HUES64 (cell line): ENCODE data around the gene FXYD4.

Experiments
- H3K27ac ChIP-seq: 2 replicates; pipeline ENCODE4 v1.7.0; 2013; ENCODE audit warnings: low read depth, low read length, inconsistent platforms
- H3K27me3 ChIP-seq: 2 replicates; pipeline ENCODE4 v1.6.1; 2013; ENCODE audit warnings: mild to moderate bottlenecking, low read length; ENCODE audit not compliant: insufficient read depth
- H3K36me3 ChIP-seq: 2 replicates; pipeline ENCODE4 v1.6.1; 2013; ENCODE audit warnings: mild to moderate bottlenecking, low read length; ENCODE audit not compliant: insufficient read depth
- H3K4me1 ChIP-seq: 2 replicates; pipeline ENCODE4 v1.6.1; 2013; ENCODE audit warnings: mild to moderate bottlenecking, low read length, moderate library complexity; ENCODE audit not compliant: insufficient read depth
- H3K4me3 ChIP-seq: 2 replicates; pipeline ENCODE4 v1.5.1; 2013; ENCODE audit warnings: mild to moderate bottlenecking, low read length, moderate library complexity
- H3K9ac ChIP-seq: 2 replicates; pipeline ENCODE4 v1.6.1; 2013; ENCODE audit warnings: mild to moderate bottlenecking, low read depth, low read length
- H3K9me3 ChIP-seq: 2 replicates; pipeline ENCODE4 v1.6.1; 2013; ENCODE audit warnings: low read depth, low read length; ENCODE audit not compliant: insufficient read depth
- WGBS: fragments of 150-250, 120-280 bp; methylation state at CpG from one replicate; pipeline ENCODE4 v1.1.7; 2013; ENCODE audit warnings: missing lambda C conversion rate; 5-methylcytosine and 5-hydroxymethylcytosine counted together

FXYD4 gene

DNA sequence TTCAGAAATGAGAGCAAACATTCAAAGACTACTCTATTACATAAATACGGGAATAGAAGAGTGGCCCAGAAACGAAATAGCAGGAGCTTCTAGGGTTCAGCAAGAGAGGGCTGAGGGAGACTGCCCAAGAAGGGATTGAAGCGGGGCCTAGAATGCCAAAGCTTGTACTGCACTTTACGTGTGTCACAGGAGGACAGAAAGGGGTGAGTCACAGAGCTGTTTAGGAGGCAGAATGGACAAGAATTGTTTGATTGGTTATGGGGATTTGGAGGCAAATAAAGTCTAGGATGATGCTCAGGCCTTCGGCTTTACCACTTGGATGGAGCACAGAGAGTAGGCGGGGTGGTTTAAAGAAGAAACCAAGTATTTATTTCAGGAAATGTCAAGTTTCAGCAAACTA, 11.3 kb upstream of the FXYD4 start:
- 93% methylated on average over 6 of the region's 6 CpGs for WGBS
- Histone ChIP-seq H3K36me3 (no peaks in the 10 kb centered on the region), H3K4me1 (peaks cover 1% of the 10 kb centered on the region; the same call in 1 of the 2 replicates), H3K9me3 (no peaks in the 10 kb centered on the region), H3K27ac (no peak overlapping the region), H3K4me3 (no peak overlapping the region), H3K27me3 (no peaks in the 10 kb centered on the region), H3K9ac (no peak overlapping the region)

DNA sequence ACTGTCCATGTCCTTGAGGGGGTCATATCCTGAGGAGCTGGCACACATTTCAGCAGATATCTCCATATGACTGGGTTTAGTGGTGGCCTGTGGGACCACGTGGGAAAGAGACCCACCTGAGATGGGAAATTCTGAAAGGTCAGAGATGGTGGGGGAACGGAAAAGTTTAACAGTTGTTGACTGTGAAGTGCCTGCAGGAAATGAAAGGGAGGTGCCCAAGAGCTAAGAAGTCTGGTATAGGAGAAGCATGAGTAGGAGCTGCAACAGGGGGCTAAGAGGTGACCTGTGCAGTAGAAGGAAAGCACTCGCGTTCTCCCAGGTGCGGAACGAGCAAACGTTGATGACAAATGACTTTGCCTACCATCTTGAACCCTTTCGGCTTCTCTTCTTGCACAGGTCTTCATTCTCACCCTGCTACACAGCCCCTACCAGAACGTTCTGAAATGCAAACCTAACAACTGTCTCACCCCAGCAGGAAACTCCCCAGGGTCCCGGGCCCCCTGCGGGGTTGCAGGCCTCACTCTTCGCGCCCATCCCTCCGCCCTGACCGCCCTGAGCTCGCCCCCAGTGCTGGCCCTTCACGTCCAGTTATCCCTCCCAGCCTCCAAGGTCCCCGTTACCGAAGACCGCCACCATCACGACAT, 9.8 kb upstream of the FXYD4 start:
- no peak overlapping the region for H3K27ac ChIP-seq

DNA sequence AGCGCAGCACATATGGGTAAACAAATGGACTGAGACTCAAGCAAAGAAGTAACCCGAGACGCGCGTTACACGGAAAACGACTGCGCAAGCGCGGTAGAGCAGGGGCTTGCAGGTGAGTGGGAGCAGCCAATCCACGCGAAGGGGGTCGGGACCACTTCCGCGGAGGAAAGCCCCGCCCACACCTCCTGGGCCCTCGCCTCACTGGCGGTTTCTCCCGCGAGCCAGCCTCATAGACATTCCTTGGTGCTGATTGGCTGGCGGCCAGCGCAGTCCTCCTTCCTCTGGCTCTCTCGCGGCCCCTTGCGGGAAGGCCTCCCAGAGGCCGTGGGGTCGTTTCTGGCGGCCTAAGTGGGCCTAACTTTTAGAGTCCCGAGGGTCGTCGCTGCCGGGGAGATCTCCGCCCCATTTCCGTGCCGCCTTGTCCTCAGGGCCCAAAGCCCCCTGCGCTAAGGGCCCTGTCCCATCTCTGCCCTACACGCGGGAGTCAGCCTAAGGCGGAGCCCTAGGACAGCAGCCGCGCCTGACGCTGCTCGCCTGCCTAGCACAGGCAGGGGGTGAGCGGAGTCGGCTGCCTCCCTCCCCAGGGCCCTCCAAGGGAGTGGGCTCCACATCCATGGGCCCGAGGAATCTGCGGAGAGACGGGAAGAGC, 9.1 kb upstream of the FXYD4 start:
- Histone ChIP-seq H3K9ac (peak overlapping the region; percentile 72), H3K4me1 (no peaks in the 10 kb centered on the region), H3K27me3 (no peaks in the 10 kb centered on the region), H3K36me3 (no peaks in the 10 kb centered on the region), H3K4me3 (peak overlapping the region; percentile 64), H3K27ac (no peak overlapping the region), H3K9me3 (no peaks in the 10 kb centered on the region)
- WGBS = 48% methylated on average over 48 of the region's 48 CpGs

More for the DNA sequence above, 9.8 kb upstream of the FXYD4 start:
- no peaks in the 10 kb centered on the region for H3K36me3 ChIP-seq
- peak overlapping the region; percentile 43; the same call in 1 of the 2 replicates for H3K9ac ChIP-seq
- H3K9me3 ChIP-seq = no peaks in the 10 kb centered on the region
- H3K4me3 ChIP-seq = peak overlapping the region; percentile 64
- no peaks in the 10 kb centered on the region for H3K4me1 ChIP-seq
- H3K27me3 ChIP-seq = no peaks in the 10 kb centered on the region
- 60% methylated on average over 21 of the region's 21 CpGs for WGBS

DNA sequence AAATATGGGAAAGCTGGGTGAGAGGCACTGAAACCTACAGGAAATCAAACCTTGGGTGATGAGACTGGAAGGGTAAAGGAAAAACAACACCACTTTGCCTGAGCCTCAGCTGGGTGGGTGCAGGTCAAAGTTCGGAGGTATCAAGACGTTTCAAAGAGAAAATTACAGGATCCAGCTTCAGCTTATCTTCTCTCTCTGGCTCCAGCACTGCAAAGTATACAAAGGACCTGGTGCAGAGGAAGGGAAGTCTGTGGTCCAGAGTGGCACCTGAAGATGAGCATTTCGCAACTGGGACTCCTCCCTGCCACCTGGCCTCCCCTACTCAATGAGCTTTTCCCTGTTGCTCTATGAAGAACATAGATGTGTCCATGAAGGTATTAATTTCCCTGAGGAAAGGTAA, 6.4 kb upstream of the FXYD4 start:
- WGBS = 44% methylated on average over 2 of the region's 3 CpGs
- Histone ChIP-seq H3K27ac (no peak overlapping the region), H3K4me3 (no peak overlapping the region), H3K4me1 (no peaks in the 10 kb centered on the region), H3K9ac (no peak overlapping the region), H3K9me3 (no peaks in the 10 kb centered on the region), H3K27me3 (no peaks in the 10 kb centered on the region), H3K36me3 (no peaks in the 10 kb centered on the region)

DNA sequence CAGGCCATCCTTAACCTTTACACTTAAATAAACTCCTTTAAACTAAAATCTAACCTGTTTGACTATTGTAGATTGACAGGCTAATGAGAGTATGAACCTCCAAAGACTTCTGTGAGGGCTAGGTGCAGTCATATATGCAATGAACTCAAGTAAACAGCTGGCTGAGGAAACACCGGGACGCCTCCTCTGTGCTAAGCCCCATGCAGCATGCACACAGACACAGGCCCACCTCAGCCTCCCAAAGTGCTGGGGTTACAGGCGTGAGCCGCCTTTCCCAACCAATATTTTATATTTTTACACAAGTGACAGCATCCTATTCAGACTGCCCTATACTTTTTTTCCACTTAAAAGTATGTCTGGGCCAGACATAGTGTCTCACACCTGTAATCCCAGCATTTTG, 1.5 kb upstream of the FXYD4 start:
- no peak overlapping the region for H3K9ac ChIP-seq
- H3K27ac ChIP-seq = no peak overlapping the region
- no peak overlapping the region for H3K4me3 ChIP-seq
- 95% methylated on average over 4 of the region's 4 CpGs for WGBS
- H3K9me3 ChIP-seq = no peaks in the 10 kb centered on the region
- no peaks in the 10 kb centered on the region for H3K27me3 ChIP-seq
- H3K36me3 ChIP-seq = no peaks in the 10 kb centered on the region
- peaks cover 13% of the 10 kb centered on the region; the same call in 1 of the 2 replicates for H3K4me1 ChIP-seq

DNA sequence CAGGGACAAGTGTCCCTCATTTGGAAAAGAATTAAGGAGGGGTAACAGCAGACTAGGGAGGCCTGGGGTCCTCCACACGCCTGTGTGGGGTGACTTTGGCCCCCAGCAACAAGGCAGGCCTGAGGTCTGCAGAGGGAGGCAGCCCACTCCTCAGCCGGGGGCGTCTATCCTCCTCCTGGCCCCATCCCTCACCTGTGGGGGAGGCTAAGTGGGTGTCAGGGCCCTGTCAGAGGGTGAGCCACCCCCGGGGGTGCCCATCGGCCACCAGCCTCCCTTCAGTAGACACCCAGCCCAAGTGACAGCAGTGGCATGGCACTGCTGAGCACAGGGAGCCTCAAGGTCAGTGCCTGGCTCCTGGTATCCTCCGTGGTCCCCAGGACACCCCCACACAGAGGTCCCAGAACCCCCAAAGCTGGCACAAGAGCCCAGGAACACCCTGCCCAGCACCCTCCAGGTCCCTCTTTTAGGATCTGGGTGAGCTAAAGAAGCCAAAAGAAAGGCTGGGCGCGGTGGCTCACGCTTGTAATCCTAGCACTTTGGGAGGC, 693 bp upstream of the FXYD4 start:
- Histone ChIP-seq H3K9ac (no peak overlapping the region), H3K4me1 (peaks cover 13% of the 10 kb centered on the region; the same call in 1 of the 2 replicates), H3K4me3 (no peak overlapping the region), H3K27ac (no peak overlapping the region), H3K9me3 (no peaks in the 10 kb centered on the region), H3K27me3 (no peaks in the 10 kb centered on the region), H3K36me3 (no peaks in the 10 kb centered on the region)
- WGBS = 92% methylated on average over 9 of the region's 9 CpGs

DNA sequence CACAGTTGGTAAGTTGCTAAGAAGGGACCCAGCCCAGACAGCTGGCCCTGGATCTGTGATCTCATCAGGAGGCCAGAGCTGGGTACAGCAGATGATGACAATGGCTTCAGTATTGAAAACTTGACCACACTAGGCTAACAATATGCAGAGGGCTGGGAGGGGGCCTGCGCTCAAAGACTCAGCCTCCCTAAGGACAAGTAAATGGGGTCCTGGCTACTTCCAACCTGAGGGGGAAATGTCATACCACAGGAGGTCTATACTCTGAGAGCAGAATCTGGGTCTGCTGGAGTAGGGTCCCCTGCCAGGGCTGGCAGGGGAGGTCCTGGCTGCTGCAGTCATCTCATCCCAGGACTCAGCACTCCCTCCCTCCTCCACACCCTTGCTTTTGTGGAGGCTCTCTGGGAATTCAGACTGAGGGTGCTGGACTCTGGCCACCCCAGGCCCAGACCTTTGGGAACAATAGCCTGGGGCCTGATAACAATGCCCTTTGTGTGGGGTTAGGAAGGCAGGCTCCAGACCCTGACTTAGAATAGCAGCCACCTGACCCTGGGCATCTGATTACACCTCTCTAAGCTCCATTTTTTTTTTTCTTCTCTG, 1.4 kb downstream of the FXYD4 start:
- Histone ChIP-seq H3K4me1 (peaks cover 21% of the 10 kb centered on the region), H3K36me3 (no peaks in the 10 kb centered on the region), H3K4me3 (no peak overlapping the region), H3K27ac (no peak overlapping the region), H3K27me3 (no peaks in the 10 kb centered on the region), H3K9ac (no peak overlapping the region), H3K9me3 (no peaks in the 10 kb centered on the region)
- 92% methylated on average over 1 of the region's 1 CpG for WGBS

DNA sequence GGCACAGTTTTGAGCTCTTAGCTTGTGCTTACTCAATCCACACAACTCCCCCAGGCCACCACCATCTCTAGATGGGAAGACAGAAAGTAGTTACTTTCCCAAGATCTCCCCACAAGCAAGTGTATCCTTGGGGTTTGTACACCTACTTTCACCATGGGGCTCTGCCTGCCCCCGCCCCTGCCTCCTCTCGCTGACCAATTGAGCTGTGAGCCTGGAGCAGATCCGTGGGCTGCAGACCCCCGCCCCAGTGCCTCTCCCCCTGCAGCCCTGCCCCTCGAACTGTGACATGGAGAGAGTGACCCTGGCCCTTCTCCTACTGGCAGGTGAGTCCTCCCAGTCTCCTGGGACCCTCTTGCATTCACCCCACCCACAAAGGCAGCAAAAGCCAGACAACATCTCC, 2.0 kb downstream of the FXYD4 start:
- Histone ChIP-seq H3K27me3 (no peaks in the 10 kb centered on the region), H3K4me1 (peaks cover 22% of the 10 kb centered on the region), H3K4me3 (no peak overlapping the region), H3K36me3 (no peaks in the 10 kb centered on the region), H3K9me3 (no peaks in the 10 kb centered on the region), H3K9ac (no peak overlapping the region), H3K27ac (no peak overlapping the region)
- whole genome bisulfite sequencing = 76% methylated on average over 5 of the region's 5 CpGs

DNA sequence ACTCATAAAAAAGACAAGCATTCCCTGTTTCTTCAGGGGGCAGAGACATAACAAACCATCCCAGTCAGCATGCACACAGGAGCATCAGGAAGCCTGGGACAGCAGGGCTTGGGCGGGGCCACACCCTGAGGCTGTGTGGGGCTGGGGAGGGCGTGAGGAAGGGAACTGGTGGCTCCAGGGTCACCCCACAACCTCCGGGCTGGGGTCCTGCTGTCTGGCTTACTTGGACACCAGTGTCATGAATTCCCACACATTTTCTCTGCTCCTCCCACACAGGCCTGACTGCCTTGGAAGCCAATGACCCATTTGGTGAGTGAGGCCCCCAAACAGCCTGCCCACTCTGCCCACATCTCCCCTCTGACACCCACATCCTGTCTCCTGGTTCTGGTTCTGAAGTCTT, 2.8 kb downstream of the FXYD4 start:
- H3K9me3 ChIP-seq = no peaks in the 10 kb centered on the region
- no peak overlapping the region for H3K27ac ChIP-seq
- H3K27me3 ChIP-seq = no peaks in the 10 kb centered on the region
- 85% methylated on average over 3 of the region's 3 CpGs for WGBS
- H3K36me3 ChIP-seq = no peaks in the 10 kb centered on the region
- H3K4me1 ChIP-seq = peaks cover 22% of the 10 kb centered on the region
- H3K4me3 ChIP-seq = no peak overlapping the region
- no peak overlapping the region for H3K9ac ChIP-seq

DNA sequence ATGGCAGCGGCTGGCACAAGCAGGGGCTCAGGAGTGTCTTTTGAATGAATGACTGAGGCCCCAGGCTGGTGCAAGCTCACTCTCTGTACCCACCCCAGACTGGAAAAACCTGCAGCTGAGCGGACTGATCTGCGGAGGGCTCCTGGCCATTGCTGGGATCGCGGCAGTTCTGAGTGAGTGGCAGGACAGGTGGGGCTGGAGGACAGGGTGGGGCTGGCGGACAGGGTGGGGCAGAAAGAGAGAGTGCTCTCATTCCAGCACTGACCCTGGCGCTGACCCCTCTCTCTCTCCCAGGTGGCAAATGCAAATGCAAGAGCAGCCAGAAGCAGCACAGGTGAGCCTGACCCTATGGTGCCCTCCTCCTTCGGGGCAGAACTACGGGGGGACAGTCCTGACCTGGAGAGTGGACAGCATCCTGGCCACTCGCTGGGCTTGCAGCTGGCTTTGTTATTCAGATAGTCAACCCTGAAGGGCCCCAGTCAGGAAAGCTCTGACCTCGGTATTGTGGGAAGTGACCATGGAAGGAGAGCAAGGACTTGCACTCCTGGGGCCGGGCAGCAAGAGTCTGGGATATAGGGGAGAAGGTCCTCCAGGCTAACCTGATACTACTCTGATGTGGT, 4.1 kb downstream of the FXYD4 start:
- Histone ChIP-seq H3K4me1 (peaks cover 22% of the 10 kb centered on the region), H3K9ac (no peak overlapping the region), H3K27ac (no peak overlapping the region), H3K36me3 (no peaks in the 10 kb centered on the region), H3K4me3 (no peak overlapping the region), H3K27me3 (no peaks in the 10 kb centered on the region), H3K9me3 (no peaks in the 10 kb centered on the region)
- 87% methylated on average over 12 of the region's 12 CpGs for WGBS

DNA sequence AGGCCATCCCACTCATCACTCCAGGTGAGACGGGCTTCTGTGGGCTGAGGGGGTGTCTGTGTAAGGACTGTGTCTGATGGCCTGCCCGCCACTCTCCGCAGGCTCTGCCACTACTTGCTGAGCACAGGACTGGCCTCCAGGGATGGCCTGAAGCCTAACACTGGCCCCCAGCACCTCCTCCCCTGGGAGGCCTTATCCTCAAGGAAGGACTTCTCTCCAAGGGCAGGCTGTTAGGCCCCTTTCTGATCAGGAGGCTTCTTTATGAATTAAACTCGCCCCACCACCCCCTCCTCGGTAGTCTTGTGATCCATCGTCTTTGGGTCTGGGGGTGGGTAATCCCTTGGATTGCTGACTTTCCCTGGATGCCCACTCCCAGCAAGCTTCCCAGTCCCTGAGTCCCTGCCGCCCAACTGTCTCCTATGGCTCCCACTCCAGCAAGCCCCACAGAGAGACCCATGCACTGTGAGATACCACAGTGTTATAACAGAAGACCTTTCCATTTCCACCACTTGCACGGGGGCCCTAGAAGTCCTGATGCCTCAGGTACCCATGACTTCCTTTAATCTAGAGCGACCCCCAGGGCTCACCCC, 4.7 kb downstream of the FXYD4 start:
- no peak overlapping the region for H3K4me3 ChIP-seq
- H3K9me3 ChIP-seq = no peaks in the 10 kb centered on the region
- no peaks in the 10 kb centered on the region for H3K36me3 ChIP-seq
- WGBS = 95% methylated on average over 6 of the region's 9 CpGs
- H3K27me3 ChIP-seq = no peaks in the 10 kb centered on the region
- no peak overlapping the region for H3K9ac ChIP-seq
- no peak overlapping the region for H3K27ac ChIP-seq
- peaks cover 22% of the 10 kb centered on the region for H3K4me1 ChIP-seq
